Measurements from ENCODE around the gene NCR1. TPM values are rescaled to one million over a fixed set of nuclear protein-coding genes. Genes with fewer than 3 reads are reported as not detected.
"Not testable (repeated sequence)": the region's sequence is repeated elsewhere in the genome, so short reads cannot be mapped to it uniquely, and the experiment has no call there.

Gene NCR1
- total RNA-seq, 2 donors from 2014 or later: 0.29 TPM; not detected in 1

- intact Hi-C loops (cut with DNase I); DNase-seq (ENCODE audit: low spot score): not testable (repeated sequence)
Observed at GRCh38 chr19:54904261-54904660, 1.7 kb upstream of the NCR1 start.

- DNase-seq (ENCODE audit: low spot score): peak; percentile 9
- intact Hi-C loops (cut with DNase I): no loop called here
Observed at GRCh38 chr19:54905421-54905802, 536 bp upstream of the NCR1 start.

- intact Hi-C loops (cut with DNase I): no loop called here
- no peak for DNase-seq (ENCODE audit: low spot score)
Observed at GRCh38 chr19:54906819-54907218, 871 bp downstream of the NCR1 start.

GRCh38 chr19:54907899-54908298 is 2.0 kb downstream of the NCR1 start:
- intact Hi-C loops (cut with DNase I); DNase-seq (ENCODE audit: low spot score): not testable (repeated sequence)

- peak; percentile 22 for DNase-seq (ENCODE audit: low spot score)
- intact Hi-C loops (cut with DNase I): no loop called here
Observed at GRCh38 chr19:54916822-54917221, 10.9 kb downstream of the NCR1 start.

GRCh38 chr19:54918499-54918898 is 12.6 kb downstream of the NCR1 start:
- intact Hi-C loops (cut with DNase I): no loop called here
- DNase-seq (ENCODE audit: low spot score): peak; percentile 46

- intact Hi-C loops (cut with DNase I): loop anchor here in 1 of 2 donors (5.0 kb wide), 1 partner anchor 562 kb away; no protein-coding TSS in a partner anchor
- peak; percentile 34 for DNase-seq (ENCODE audit: low spot score)
Observed at GRCh38 chr19:54919646-54920563, 14.0 kb downstream of the NCR1 start.

GRCh38 chr19:54921082-54921481 is 15.1 kb downstream of the NCR1 start:
- intact Hi-C loops (cut with DNase I): loop anchor here in 1 of 2 donors (5.0 kb wide), 1 partner anchor 561 kb away; no protein-coding TSS in a partner anchor
- no peak for DNase-seq (ENCODE audit: low spot score)

- intact Hi-C loops (cut with DNase I): loop anchor here in 1 of 2 donors (5.0 kb wide), 1 partner anchor 559 kb away; no protein-coding TSS in a partner anchor
- no peak for DNase-seq (ENCODE audit: low spot score)
Observed at GRCh38 chr19:54923276-54923675, 17.3 kb downstream of the NCR1 start.

- intact Hi-C loops (cut with DNase I): no loop called here
- DNase-seq (ENCODE audit: low spot score): no peak
Observed at GRCh38 chr19:54928299-54928698, 22.4 kb downstream of the NCR1 start.

GRCh38 chr19:54937926-54938325 is 32.0 kb downstream of the NCR1 start:
- intact Hi-C loops (cut with DNase I): no loop called here

GRCh38 chr19:54938906-54939305 is 33.0 kb downstream of the NCR1 start:
- intact Hi-C loops (cut with DNase I): no loop called here
- no peak for DNase-seq (ENCODE audit: low spot score)

More at GRCh38 chr19:54937926-54938325, 32.0 kb downstream of the NCR1 start:
- no peak for DNase-seq (ENCODE audit: low spot score)

- DNase-seq (ENCODE audit: low spot score): not testable (repeated sequence)
Observed at GRCh38 chr19:54939538-54939937, 33.6 kb downstream of the NCR1 start.

GRCh38 chr19:54943772-54944361 is 37.9 kb downstream of the NCR1 start:
- DNase-seq (ENCODE audit: low spot score); intact Hi-C loops (cut with DNase I): not testable (repeated sequence)

More at GRCh38 chr19:54939538-54939937, 33.6 kb downstream of the NCR1 start:
- intact Hi-C loops (cut with DNase I): not testable (repeated sequence)

GRCh38 chr19:54947381-54947780 is 41.4 kb downstream of the NCR1 start, which contains the start of gene NLRP7:
NLRP7 (minus strand) TSS chr19:54947530.
- intact Hi-C loops (cut with DNase I): no loop called here
- DNase-seq (ENCODE audit: low spot score): no peak

- intact Hi-C loops (cut with DNase I): no loop called here
Observed at GRCh38 chr19:54949412-54949811, 43.5 kb downstream of the NCR1 start.

GRCh38 chr19:54950580-54950979 is 44.6 kb downstream of the NCR1 start:
- DNase-seq (ENCODE audit: low spot score); intact Hi-C loops (cut with DNase I): not testable (repeated sequence)

More at GRCh38 chr19:54949412-54949811, 43.5 kb downstream of the NCR1 start:
- no peak for DNase-seq (ENCODE audit: low spot score)

- intact Hi-C loops (cut with DNase I): no loop called here
- no peak for DNase-seq (ENCODE audit: low spot score)
Observed at GRCh38 chr19:54952591-54953344, 46.8 kb downstream of the NCR1 start.

GRCh38 chr19:54953345-54953713 is 47.4 kb downstream of the NCR1 start:
- DNase-seq (ENCODE audit: low spot score); intact Hi-C loops (cut with DNase I): not testable (repeated sequence)
